Omental fat pad (tissue), 4 donors: ENCODE results near the gene LDHD. TPM values are rescaled to one million over a fixed set of nuclear protein-coding genes. Genes with fewer than 3 reads are reported as not detected.

Experiments used
- ATAC-seq: fragments of 150-250 bp; one replicate; pipeline ENCODE4 v1.9.1; 2016; ENCODE audit warnings: mild to moderate bottlenecking, moderate library complexity; ENCODE audit not compliant: low FRiP score
- DNase-seq: peaks from one replicate; pipeline ENCODE4 v3.0.0-alpha.2; 2019; ENCODE audit warnings: low spot score
- total RNA-seq, 4 donors: library from RNA; depleted of rRNA; stranded (reverse); fragments of >200 nt; gene quantifications; one replicate each; pipeline ENCODE4 v1.1.0, GENCODE V29; 2016
- TF ChIP-seq, protein P1 (sequence below), 3 donors: fragments of 450-650 bp; IDR thresholded peaks; one replicate each; pipeline ENCODE4 v1.5.1; 2016 to 2017; ENCODE audit warnings: antibody characterized with exemption in 3 of 3, mild to moderate bottlenecking in 3 of 3, moderate library complexity in 2 of 3

The LDHD gene
- total RNA-seq, 4 donors from 2014 or later = 10.2 to 52.5 (median 17.4) TPM

- DNase-seq = no peak
- TF ChIP-seq, protein P1, sequence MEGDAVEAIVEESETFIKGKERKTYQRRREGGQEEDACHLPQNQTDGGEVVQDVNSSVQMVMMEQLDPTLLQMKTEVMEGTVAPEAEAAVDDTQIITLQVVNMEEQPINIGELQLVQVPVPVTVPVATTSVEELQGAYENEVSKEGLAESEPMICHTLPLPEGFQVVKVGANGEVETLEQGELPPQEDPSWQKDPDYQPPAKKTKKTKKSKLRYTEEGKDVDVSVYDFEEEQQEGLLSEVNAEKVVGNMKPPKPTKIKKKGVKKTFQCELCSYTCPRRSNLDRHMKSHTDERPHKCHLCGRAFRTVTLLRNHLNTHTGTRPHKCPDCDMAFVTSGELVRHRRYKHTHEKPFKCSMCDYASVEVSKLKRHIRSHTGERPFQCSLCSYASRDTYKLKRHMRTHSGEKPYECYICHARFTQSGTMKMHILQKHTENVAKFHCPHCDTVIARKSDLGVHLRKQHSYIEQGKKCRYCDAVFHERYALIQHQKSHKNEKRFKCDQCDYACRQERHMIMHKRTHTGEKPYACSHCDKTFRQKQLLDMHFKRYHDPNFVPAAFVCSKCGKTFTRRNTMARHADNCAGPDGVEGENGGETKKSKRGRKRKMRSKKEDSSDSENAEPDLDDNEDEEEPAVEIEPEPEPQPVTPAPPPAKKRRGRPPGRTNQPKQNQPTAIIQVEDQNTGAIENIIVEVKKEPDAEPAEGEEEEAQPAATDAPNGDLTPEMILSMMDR (IDR thresholded peaks at IDR 0.05) = no peak
- no peak for ATAC-seq
These were observed 1.4 kb downstream of the LDHD start for GRCh38 chr16:75114946-75115825.

- TF ChIP-seq, protein P1 (IDR thresholded peaks at IDR 0.05) = no peak
- no peak for DNase-seq
- no peak for ATAC-seq
These were observed 2.2 kb downstream of the LDHD start for GRCh38 chr16:75114179-75114945.

DNA sequence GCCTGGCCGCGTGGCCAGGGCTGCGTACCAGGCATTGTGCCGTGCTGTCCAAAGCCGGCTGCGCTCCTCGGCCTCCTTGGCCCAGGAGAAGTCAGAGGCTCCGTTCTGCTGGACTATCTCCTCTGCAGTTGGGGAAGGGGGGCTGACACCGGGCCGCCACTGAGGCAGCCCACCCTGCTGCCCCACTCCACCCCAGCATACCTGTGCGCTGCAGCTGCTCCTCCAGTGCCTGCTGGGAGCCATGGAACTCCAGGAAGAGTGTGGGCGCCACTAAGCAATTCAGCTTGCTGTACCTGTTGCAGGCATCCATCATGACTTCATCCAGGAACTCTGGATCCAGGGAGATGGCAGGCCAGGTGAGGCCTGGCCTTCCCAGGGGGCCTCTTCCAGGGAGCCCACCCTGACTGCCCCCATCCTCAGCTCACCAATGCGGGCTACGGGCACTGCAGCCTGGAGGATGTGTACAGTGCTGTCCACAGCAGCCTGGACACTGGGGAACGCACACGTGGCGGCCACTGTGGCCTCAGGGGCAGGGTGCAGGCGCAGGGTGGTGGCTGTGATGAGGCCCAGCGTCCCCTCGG is 2.9 kb downstream of the LDHD start:
- no peak for ATAC-seq
- TF ChIP-seq, protein P1 (IDR thresholded peaks at IDR 0.05) = no peak
- no peak for DNase-seq

DNA sequence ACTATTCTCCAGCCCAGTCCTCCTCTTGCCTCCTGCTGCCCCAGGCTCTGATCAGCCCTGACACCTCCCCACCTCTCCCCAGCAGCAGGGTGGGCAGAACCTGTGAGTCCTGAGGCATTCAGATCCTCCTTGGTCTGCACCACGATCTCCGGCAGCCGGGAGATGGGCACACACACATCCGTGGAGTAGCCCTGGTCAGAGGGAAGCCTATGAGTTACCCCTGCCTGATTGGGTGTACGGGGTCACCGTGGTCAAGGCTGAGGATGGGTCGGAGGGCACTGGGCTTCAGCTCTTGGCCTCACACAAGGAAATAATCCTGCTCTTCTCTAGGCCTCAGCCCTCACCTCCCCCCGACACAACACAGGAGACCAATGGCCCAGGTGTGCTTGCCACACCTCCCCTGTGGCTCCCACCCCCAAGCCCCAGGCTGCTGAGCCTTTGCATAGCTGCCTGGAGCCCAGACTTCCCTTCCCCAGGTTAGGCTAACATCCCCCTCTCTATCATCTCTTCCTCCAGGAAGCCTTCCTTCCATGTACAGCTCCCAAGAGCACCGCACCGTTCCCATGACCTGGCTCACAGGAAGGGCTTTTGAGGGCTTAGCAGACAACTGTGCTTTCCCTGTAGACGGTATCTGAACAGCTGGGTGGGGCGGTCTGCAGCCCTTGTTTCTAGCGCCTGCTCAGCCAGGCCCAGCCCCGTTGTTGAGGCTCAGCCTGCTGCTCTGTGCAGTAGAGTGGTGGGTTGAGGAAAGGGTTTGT is 3.7 kb downstream of the LDHD start:
- TF ChIP-seq, protein P1 (IDR thresholded peaks at IDR 0.05) = no peak
- DNase-seq (no peak), ATAC-seq (no peak)

DNA sequence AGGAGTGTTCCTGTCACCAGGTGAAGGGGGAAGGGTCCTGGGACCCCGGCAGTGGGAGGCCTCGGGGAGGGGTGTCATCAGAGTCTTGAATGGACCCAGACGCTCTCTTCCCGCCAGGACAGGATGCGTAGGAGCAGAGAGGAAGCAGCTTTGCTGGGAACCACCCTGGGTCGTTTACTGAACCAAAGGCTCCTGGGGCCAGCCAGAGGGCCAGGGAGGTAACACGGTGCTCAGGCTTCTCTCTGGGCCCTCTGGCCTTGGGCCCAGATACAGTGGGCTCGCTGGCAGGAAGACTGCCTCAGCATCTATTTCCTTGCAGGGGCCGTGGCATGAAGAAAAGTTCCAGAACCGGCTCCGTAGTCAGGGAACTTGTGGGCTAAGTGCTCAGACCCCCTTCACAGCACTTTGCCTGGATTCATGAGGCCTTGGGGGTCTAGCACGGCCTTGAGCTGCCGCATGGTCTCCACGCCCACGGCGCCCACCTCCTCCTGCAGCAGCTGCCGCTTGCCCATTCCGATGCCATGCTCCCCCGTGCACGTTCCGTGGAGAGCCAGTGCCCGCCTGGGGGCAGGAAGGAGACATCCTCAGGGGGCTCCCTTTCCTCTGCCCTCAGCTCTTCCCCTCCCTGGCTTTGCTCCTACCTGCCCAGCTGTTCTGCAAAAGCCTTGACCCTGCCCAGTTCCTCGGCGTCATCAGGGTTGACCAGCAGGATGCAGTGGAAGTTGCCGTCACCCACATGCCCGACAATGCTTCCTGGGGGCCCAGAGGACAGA is 4.4 kb downstream of the LDHD start:
- TF ChIP-seq, protein P1 (IDR thresholded peaks at IDR 0.05) = no peak
- DNase-seq (no peak), ATAC-seq (no peak)

GRCh38 chr16:75111514-75111940 is 5.1 kb downstream of the LDHD start:
- TF ChIP-seq, protein P1 (IDR thresholded peaks at IDR 0.05) = no peak
- no peak for ATAC-seq
- DNase-seq = no peak
